GM18951 (cell line): ENCODE data around the gene NOB1.
A peak's percentile ranks its signal among the peaks of the same experiment; 100 is the strongest.
"Not testable (repeated sequence)": the region's sequence is repeated elsewhere in the genome, so short reads cannot be mapped to it uniquely, and the experiment has no call there.

Experiments
- POLR2A ChIP-seq: IDR thresholded peaks from 4 replicates; pipeline ENCODE4 v1.6.1; 2011; ENCODE audit warnings: mild to moderate bottlenecking; ENCODE audit not compliant: insufficient read length, insufficient read depth; ENCODE audit errors: extremely low read depth
- in situ Hi-C: fragments of 300-500 bp; cut with MboI; formaldehyde crosslinking; loops from one replicate; pipeline ENCODE4 v1.12.0; 2022; ENCODE audit warnings: low sequenced_read_pairs, mixed read lengths, inconsistent platforms; ENCODE audit not compliant: unreplicated experiment

The NOB1 gene

GRCh38 chr16:69745959-69746358 lies 8.8 kb downstream of the NOB1 start:
- no peak for TF ChIP-seq POLR2A
- in situ Hi-C loops, result no loop called here

GRCh38 chr16:69745232-69745612 lies 9.5 kb downstream of the NOB1 start:
- peak; percentile 23 for TF ChIP-seq POLR2A
- in situ Hi-C loops, result no loop called here

GRCh38 chr16:69744363-69745231 lies 10.1 kb downstream of the NOB1 start:
- in situ Hi-C loops, result no loop called here
- TF ChIP-seq POLR2A, result no peak

GRCh38 chr16:69741951-69742904 lies 12.5 kb downstream of the NOB1 start:
- no peak for TF ChIP-seq POLR2A
- in situ Hi-C loops, result no loop called here

GRCh38 chr16:69741519-69741918 lies 13.2 kb downstream of the NOB1 start:
- in situ Hi-C loops, result no loop called here
- no peak for TF ChIP-seq POLR2A

GRCh38 chr16:69732101-69732500 lies 22.6 kb downstream of the NOB1 start:
- TF ChIP-seq POLR2A, result no peak
- in situ Hi-C loops, result no loop called here

- in situ Hi-C loops, result not testable (repeated sequence)
Measured at GRCh38 chr16:69731280-69731679, 23.4 kb downstream of the NOB1 start.

GRCh38 chr16:69729030-69729429 lies 25.7 kb downstream of the NOB1 start:
- in situ Hi-C loops, result not testable (repeated sequence)

- no peak for TF ChIP-seq POLR2A
- in situ Hi-C loops, result no loop called here
Measured at GRCh38 chr16:69727916-69728270, 26.8 kb downstream of the NOB1 start.

GRCh38 chr16:69726313-69727060 lies 28.2 kb downstream of the NOB1 start, which contains the start of gene NQO1:
Gene NQO1 (minus strand): TSS chr16:69726560. CDS start chr16:69726439, 121 bp downstream.
- in situ Hi-C loops, result no loop called here
- peak; percentile 89 for TF ChIP-seq POLR2A

GRCh38 chr16:69725480-69726312 lies 29.0 kb downstream of the NOB1 start:
- TF ChIP-seq POLR2A, result no peak
- in situ Hi-C loops, result no loop called here

- no peak for TF ChIP-seq POLR2A
- in situ Hi-C loops, result no loop called here
Measured at GRCh38 chr16:69724981-69725479, 29.7 kb downstream of the NOB1 start.
